Mesenchymal stem cell (in vitro differentiated cells and primary cell): ENCODE data around the gene FAM163B.

Source experiments
- DNase-seq: peaks from one replicate; pipeline ENCODE4 v3.0.0-alpha.2; 2013
- H2AFZ ChIP-seq: one replicate; pipeline ENCODE4 v1.6.1; 2013; ENCODE audit warnings: low read depth, mild to moderate bottlenecking, control low read depth, inconsistent platforms, low read length, moderate library complexity
- H2AK5ac ChIP-seq: 2 replicates; pipeline ENCODE4 v1.6.1; 2013; ENCODE audit warnings: low read length, moderate library complexity, mild to moderate bottlenecking, inconsistent platforms; ENCODE audit not compliant: severe bottlenecking
- H2BK120ac ChIP-seq: one replicate; pipeline ENCODE4 v1.6.1; 2013; ENCODE audit warnings: low read depth, mild to moderate bottlenecking, inconsistent platforms, low read length, moderate library complexity
- H2BK12ac ChIP-seq, 2 experiments: one replicate each; pipeline ENCODE4 v1.6.1; 2013; ENCODE audit warnings: inconsistent platforms in 2 of 2, low read length in 2 of 2, mild to moderate bottlenecking in 2 of 2, moderate library complexity in 2 of 2, control low read depth in 1 of 2
- H2BK15ac ChIP-seq: one replicate; pipeline ENCODE4 v1.6.1; 2013; ENCODE audit warnings: mild to moderate bottlenecking, low read depth, inconsistent platforms; ENCODE audit not compliant: poor library complexity, severe bottlenecking
- H2BK5ac ChIP-seq: 2 replicates; pipeline ENCODE4 v1.6.1; 2013; ENCODE audit warnings: low read depth, mild to moderate bottlenecking, low read length, control low read depth, inconsistent platforms; ENCODE audit not compliant: poor library complexity, severe bottlenecking
- H3K14ac ChIP-seq, 2 experiments: one replicate each; pipeline ENCODE4 v1.6.1; 2013; ENCODE audit warnings: inconsistent platforms in 2 of 2, low read length in 2 of 2, control low read depth in 1 of 2, mild to moderate bottlenecking in 1 of 2, moderate library complexity in 1 of 2
- H3K18ac ChIP-seq, 2 experiments: one replicate each; pipeline ENCODE4 v1.6.1; 2013; ENCODE audit warnings: inconsistent platforms in 2 of 2, low read length in 2 of 2, control low read depth in 1 of 2, low read depth in 1 of 2, mild to moderate bottlenecking in 1 of 2
- H3K23ac ChIP-seq, 2 experiments: one replicate each; pipeline ENCODE4 v1.6.1; 2013; ENCODE audit warnings: inconsistent platforms in 2 of 2, low read length in 2 of 2, mild to moderate bottlenecking in 2 of 2, moderate library complexity in 2 of 2, control low read depth in 1 of 2
- H3K27ac ChIP-seq: 2 replicates; pipeline ENCODE4 v1.5.1; 2013; ENCODE audit warnings: mild to moderate bottlenecking, moderate library complexity, low read length, control low read depth, inconsistent platforms; ENCODE audit not compliant: poor library complexity, severe bottlenecking
- H3K27me3 ChIP-seq, 2 experiments: 2 replicates each; pipeline versions ENCODE4 v1.6.1 to v1.7.0; 2013; ENCODE audit warnings: low read length in 2 of 2, mild to moderate bottlenecking in 2 of 2, moderate library complexity in 2 of 2, control low read depth in 1 of 2, inconsistent platforms in 1 of 2; ENCODE audit not compliant: control insufficient read depth in 1 of 2, insufficient read depth in 1 of 2
- H3K36me3 ChIP-seq, 2 experiments: 2 replicates each; pipeline versions ENCODE4 v1.6.1 to v1.7.0; 2013; ENCODE audit warnings: low read length in 2 of 2, control low read depth in 1 of 2, inconsistent platforms in 1 of 2, low read depth in 1 of 2, mild to moderate bottlenecking in 1 of 2; ENCODE audit not compliant: insufficient read depth in 2 of 2, control insufficient read depth in 1 of 2
- H3K4ac ChIP-seq, 2 experiments: one replicate each; pipeline ENCODE4 v1.6.1; 2013; ENCODE audit warnings: inconsistent platforms in 2 of 2, low read length in 2 of 2, mild to moderate bottlenecking in 2 of 2, moderate library complexity in 2 of 2, control low read depth in 1 of 2, low read depth in 1 of 2
- H3K4me1 ChIP-seq: 2 replicates; pipeline ENCODE4 v1.6.1; 2013; ENCODE audit warnings: low read depth, low read length, control low read depth; ENCODE audit not compliant: control insufficient read depth, insufficient read depth
- H3K4me2 ChIP-seq: 2 replicates; pipeline ENCODE4 v1.6.1; 2013; ENCODE audit warnings: low read length, mild to moderate bottlenecking, inconsistent platforms; ENCODE audit not compliant: poor library complexity, severe bottlenecking
- H3K4me3 ChIP-seq, 2 experiments: 2 replicates each; pipeline versions ENCODE4 v1.5.1 to v1.7.0; 2013; ENCODE audit warnings: low read length in 2 of 2, mild to moderate bottlenecking in 2 of 2, control low read depth in 1 of 2, low read depth in 1 of 2; ENCODE audit not compliant: insufficient read depth in 1 of 2
- H3K79me1 ChIP-seq: replicated peaks from 2 replicates; pipeline ENCODE4 v1.6.1; 2013; ENCODE audit warnings: mild to moderate bottlenecking, control low read depth, low read length, inconsistent platforms; ENCODE audit not compliant: poor library complexity, severe bottlenecking
- H3K9ac ChIP-seq: 2 replicates; pipeline ENCODE4 v1.7.0; 2013; ENCODE audit warnings: mild to moderate bottlenecking, low read length, moderate library complexity
- H3K9me3 ChIP-seq: 2 replicates; pipeline ENCODE4 v1.7.0; 2013; ENCODE audit warnings: mild to moderate bottlenecking, low read length; ENCODE audit not compliant: control insufficient read depth
- H4K8ac ChIP-seq: one replicate; pipeline ENCODE4 v1.6.1; 2013; ENCODE audit warnings: inconsistent platforms, mild to moderate bottlenecking, low read length, moderate library complexity
- H4K91ac ChIP-seq: one replicate; pipeline ENCODE4 v1.6.1; 2013; ENCODE audit warnings: mild to moderate bottlenecking, low read length, inconsistent platforms
- WGBS: methylation state at CpG from one replicate; pipeline ENCODE4 v1.1.7; 2013; ENCODE audit warnings: mixed read lengths; 5-methylcytosine and 5-hydroxymethylcytosine counted together

FAM163B gene

GRCh38 chr9:133593587-133594253 lies 15.5 kb downstream of the FAM163B start:
- Histone ChIP-seq H3K9me3 (peaks cover 25% of the 10 kb centered on the region), H2AFZ (no peak overlapping the region), H3K4me1 (no peaks in the 10 kb centered on the region), H2BK5ac (no peak overlapping the region), H3K4ac (no peak overlapping the region), H3K4me3 (no peak overlapping the region), H4K91ac (no peak overlapping the region), H2BK15ac (no peak overlapping the region), H3K9ac (no peak overlapping the region), H2AK5ac (no peak overlapping the region), H3K23ac (no peak overlapping the region), H3K4me2 (no peak overlapping the region), H3K36me3 (no peaks in the 10 kb centered on the region), H3K14ac (no peak overlapping the region), H3K27me3 (peaks cover 16 to 55% of the 10 kb centered on the region in 2 experiments), H2BK120ac (no peak overlapping the region), H2BK12ac (no peak overlapping the region), H3K27ac (no peak overlapping the region), H4K8ac (no peak overlapping the region), H3K79me1 (no peaks in the 10 kb centered on the region), H3K18ac (no peak overlapping the region)
- no peak for DNase-seq
- WGBS, result 83% methylated on average over 15 of the region's 15 CpGs

- Histone ChIP-seq H3K4me1 (no peaks in the 10 kb centered on the region), H3K9me3 (peaks cover 20% of the 10 kb centered on the region), H2BK12ac (no peak overlapping the region), H3K27ac (no peak overlapping the region), H2BK120ac (no peak overlapping the region), H3K4ac (no peak overlapping the region), H3K18ac (no peak overlapping the region), H3K36me3 (no peaks in the 10 kb centered on the region), H4K91ac (no peak overlapping the region), H2AFZ (no peak overlapping the region), H3K79me1 (no peaks in the 10 kb centered on the region), H2AK5ac (no peak overlapping the region), H3K9ac (no peak overlapping the region), H3K4me2 (no peak overlapping the region), H4K8ac (no peak overlapping the region), H3K23ac (no peak overlapping the region), H2BK15ac (no peak overlapping the region), H3K4me3 (no peak overlapping the region), H3K14ac (no peak overlapping the region), H3K27me3 (peaks cover 16 to 61% of the 10 kb centered on the region in 2 experiments), H2BK5ac (no peak overlapping the region)
- no peak for DNase-seq
- WGBS, result 83% methylated on average over 17 of the region's 17 CpGs
Measured at GRCh38 chr9:133592731-133593409, 16.3 kb downstream of the FAM163B start.

- Histone ChIP-seq H2AFZ (no peak overlapping the region), H3K4ac (no peak overlapping the region), H3K23ac (no peak overlapping the region), H2BK15ac (no peak overlapping the region), H3K18ac (no peak overlapping the region), H3K4me3 (no peak overlapping the region), H3K4me1 (no peaks in the 10 kb centered on the region), H3K79me1 (no peaks in the 10 kb centered on the region), H2AK5ac (no peak overlapping the region), H4K91ac (no peak overlapping the region), H2BK120ac (no peak overlapping the region), H4K8ac (no peak overlapping the region), H2BK5ac (no peak overlapping the region), H3K9me3 (peaks cover 12% of the 10 kb centered on the region), H3K14ac (no peak overlapping the region), H3K27me3 (peaks cover 22 to 68% of the 10 kb centered on the region in 2 experiments), H2BK12ac (no peak overlapping the region), H3K4me2 (no peak overlapping the region), H3K9ac (no peak overlapping the region), H3K27ac (no peak overlapping the region), H3K36me3 (no peaks in the 10 kb centered on the region)
- WGBS, result 62% methylated on average over 10 of the region's 10 CpGs
- no peak for DNase-seq
Measured at GRCh38 chr9:133591985-133592384, 17.2 kb downstream of the FAM163B start.

GRCh38 chr9:133591116-133591910 lies 17.9 kb downstream of the FAM163B start:
- DNase-seq, result no peak
- Histone ChIP-seq H3K36me3 (no peaks in the 10 kb centered on the region), H3K14ac (no peak overlapping the region), H4K8ac (no peak overlapping the region), H3K27me3 (peaks cover 28 to 75% of the 10 kb centered on the region in 2 experiments), H3K4me3 (no peak overlapping the region), H2BK120ac (no peak overlapping the region), H4K91ac (no peak overlapping the region), H2BK5ac (no peak overlapping the region), H3K27ac (no peak overlapping the region), H3K79me1 (no peaks in the 10 kb centered on the region), H2AK5ac (no peak overlapping the region), H3K18ac (no peak overlapping the region), H3K23ac (no peak overlapping the region), H3K9me3 (peaks cover 5% of the 10 kb centered on the region), H3K4me2 (no peak overlapping the region), H2BK15ac (no peak overlapping the region), H2AFZ (no peak overlapping the region), H2BK12ac (no peak overlapping the region), H3K9ac (no peak overlapping the region), H3K4ac (no peak overlapping the region), H3K4me1 (no peaks in the 10 kb centered on the region)
- 88% methylated on average over 17 of the region's 17 CpGs for WGBS
